Measurements from ENCODE around the gene EPAS1.

DNA sequence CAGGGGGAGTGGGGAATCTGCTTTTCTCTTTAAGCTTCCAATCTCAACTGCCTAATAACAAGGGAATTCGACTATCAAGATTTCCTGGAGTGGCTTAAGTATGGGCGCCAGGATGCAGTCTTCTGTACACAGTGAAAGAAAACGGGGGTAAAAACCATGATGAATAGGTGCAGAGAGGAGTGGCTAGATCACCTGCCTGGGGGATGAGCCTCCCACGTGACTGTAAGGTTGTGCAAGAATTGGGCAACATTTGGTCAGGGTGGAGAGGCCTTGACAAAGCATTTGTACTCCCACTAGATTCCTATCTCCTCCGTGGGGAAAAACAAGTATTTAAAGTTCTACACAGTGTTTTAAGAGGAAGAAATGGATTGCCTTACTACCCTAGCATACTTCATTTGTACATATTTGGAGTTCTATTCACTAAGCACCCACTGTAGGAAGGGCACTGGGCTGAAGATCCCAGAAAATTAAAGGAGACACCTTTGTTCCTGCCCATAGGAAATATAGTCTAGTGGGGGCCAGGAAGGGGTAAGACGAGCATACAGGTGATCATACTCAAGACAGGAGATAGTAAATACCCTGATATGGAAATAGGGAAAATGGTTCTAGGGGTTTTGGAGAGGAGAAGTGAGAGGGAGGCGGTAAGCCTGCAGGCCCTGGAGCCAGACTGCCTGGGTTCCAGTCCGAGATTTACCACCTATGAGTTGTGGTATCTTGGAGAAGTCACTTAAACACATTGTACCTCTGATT is 29.2 kb downstream of the EPAS1 start:
- TF ChIP-seq SP1 (IDR thresholded peaks at IDR 0.05) (no peak), HDGF (IDR thresholded peaks at IDR 0.05; ENCODE audit: borderline replicate concordance) (no peak), ARNT (IDR thresholded peaks at IDR 0.05) (no peak), ELF4 (IDR thresholded peaks at IDR 0.05) (no peak), BHLHE40 (IDR thresholded peaks at IDR 0.05; ENCODE audit: borderline replicate concordance) (no peak)

Data from HEK293T (cell line).